ENCODE results near the gene GLIS1.

DNA sequence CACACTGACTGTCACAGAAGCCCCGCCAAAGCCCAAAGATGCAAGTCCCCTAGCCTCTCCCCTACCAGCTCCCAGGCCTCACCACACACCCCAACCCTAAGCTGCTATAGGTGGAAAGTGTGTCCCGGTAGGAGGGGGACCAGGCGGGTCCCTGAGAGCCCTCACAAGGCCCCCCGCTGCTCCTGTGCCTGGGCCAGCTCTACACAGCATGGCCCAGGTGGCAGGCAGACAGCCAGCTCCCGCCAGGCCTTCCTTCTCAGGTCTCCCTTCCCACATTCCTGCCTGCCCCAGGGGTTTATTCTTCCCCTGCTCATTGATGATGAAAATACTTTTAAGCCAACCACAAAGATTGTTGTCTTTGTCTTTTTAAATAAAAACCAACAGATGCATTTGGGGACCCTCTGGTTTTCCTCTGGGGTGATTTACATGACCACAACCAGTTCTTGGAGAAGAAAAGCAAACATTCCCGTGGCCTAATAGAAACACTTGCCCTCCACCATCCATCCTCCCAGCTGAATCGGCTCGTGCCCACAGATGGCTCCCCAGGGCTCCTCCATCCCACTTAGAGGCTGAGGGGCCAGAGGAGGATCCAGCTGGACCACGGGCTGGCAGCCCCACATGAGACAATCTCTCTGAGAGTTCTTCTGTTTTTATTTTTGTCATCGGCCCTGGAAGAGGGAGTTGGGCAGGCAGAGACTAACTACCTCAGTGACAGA lies 186.7 kb downstream of the GLIS1 start:
- TF ChIP-seq EZH2phosphoT487 (IDR thresholded peaks at IDR 0.05; ENCODE audit: insufficient read depth, low read depth) (no peak), EZH2 (IDR thresholded peaks at IDR 0.05; ENCODE audit: insufficient read depth, poor library complexity, severe bottlenecking) (no peak)

Measured in GM23248 (cell line).